ENCODE data around the gene TSPAN31.

DNA sequence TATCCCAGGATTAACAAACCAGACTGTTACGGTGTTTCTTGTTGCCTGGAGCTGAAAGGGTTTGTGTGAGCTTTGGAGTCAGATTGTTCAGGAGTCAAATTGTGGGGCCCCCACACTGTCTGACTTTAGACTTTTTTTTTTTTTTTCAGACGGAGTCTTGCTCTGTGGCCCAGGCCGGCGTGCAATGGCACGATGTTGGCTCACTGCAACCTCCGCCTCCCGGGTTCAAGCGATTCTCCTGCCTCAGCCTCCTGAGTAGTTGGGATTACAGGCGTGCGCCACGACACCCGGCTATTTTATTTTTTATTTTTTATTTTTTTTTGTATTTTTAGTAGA lies 38.6 kb downstream of the TSPAN31 start:
- TF ChIP-seq REST (IDR thresholded peaks at IDR 0.05; ENCODE audit: unreplicated experiment) (no peak), CTCF (conservative IDR thresholded peaks at IDR 0.05; ENCODE audit: low read depth in 2 of 2) (no peak), EZH2phosphoT487 (IDR thresholded peaks at IDR 0.05; ENCODE audit: unreplicated experiment) (no peak), ETS1 (IDR thresholded peaks at IDR 0.05) (no peak), EZH2 (IDR thresholded peaks at IDR 0.05; ENCODE audit: low read depth, unreplicated experiment) (no peak), POLR2AphosphoS5 (IDR thresholded peaks at IDR 0.05; ENCODE audit: low read depth) (no peak), STAT1 (IDR thresholded peaks at IDR 0.05; ENCODE audit: unreplicated experiment) (no peak), ZNF331 (CRISPR knock-in tag; IDR thresholded peaks at IDR 0.05; ENCODE audit: low read depth) (no peak), JUNB (IDR thresholded peaks at IDR 0.05; ENCODE audit: unreplicated experiment) (no peak)

Measured in GM23338 (cell line).